AG10803 (cell line): Measurements from ENCODE around the gene NPS.
A peak's percentile ranks its signal among the peaks of the same experiment; 100 is the strongest.

Experiments used
- DNase-seq: peaks from one replicate; pipeline ENCODE4 v3.0.0; 2010; ENCODE audit warnings: low read depth
- H3K4me3 ChIP-seq: 2 replicates; pipeline ENCODE4 v1.5.1; 2011; ENCODE audit warnings: mild to moderate bottlenecking, low read length, control low read depth
- TF ChIP-seq, protein P1 (sequence below): conservative IDR thresholded peaks from 2 replicates; pipeline ENCODE4 v1.5.1; 2011; ENCODE audit warnings: mild to moderate bottlenecking, low read length, control low read depth, inconsistent platforms

The NPS gene

DNA sequence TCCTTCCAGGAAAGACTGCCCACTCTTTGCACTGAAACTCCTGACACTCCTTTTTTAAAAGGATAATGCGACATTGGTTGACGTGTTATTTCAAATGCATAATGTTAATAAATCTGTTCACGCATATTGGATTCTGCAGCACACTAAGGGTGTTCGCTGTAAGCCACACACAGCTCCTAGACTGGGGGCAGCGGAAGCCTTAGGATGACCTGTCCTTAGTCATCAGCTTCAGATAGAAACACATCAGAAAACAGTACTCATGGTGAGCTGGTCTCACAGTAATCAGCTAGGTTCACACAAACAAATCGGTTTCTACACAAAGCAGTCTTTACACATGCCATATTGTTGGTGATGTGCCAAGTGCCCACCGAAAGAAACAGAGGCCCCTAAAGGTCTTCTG lies 4.3 kb downstream of the NPS start:
- TF ChIP-seq, protein P1, sequence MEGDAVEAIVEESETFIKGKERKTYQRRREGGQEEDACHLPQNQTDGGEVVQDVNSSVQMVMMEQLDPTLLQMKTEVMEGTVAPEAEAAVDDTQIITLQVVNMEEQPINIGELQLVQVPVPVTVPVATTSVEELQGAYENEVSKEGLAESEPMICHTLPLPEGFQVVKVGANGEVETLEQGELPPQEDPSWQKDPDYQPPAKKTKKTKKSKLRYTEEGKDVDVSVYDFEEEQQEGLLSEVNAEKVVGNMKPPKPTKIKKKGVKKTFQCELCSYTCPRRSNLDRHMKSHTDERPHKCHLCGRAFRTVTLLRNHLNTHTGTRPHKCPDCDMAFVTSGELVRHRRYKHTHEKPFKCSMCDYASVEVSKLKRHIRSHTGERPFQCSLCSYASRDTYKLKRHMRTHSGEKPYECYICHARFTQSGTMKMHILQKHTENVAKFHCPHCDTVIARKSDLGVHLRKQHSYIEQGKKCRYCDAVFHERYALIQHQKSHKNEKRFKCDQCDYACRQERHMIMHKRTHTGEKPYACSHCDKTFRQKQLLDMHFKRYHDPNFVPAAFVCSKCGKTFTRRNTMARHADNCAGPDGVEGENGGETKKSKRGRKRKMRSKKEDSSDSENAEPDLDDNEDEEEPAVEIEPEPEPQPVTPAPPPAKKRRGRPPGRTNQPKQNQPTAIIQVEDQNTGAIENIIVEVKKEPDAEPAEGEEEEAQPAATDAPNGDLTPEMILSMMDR: no peak
- no peak overlapping the region for H3K4me3 ChIP-seq
- no peak for DNase-seq

DNA sequence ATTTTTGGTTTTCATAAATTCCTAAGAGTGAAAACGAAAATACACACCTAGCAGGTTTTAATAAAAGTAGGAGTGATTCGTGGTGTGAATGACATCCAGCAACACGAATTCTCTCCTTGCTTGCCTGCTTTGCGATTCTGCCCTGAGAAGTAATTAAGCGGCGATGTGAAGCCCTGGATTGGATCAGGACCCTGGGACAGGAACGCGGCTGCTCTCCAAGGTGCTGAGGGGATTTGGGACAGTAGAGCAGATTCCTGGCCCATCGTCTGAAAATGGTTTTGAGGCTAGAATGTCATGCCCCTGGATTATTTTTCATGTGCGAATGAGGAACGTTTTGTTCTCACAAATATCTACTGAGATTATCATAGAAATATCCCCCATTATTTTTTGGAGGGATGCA lies 7.8 kb downstream of the NPS start:
- DNase-seq: no peak
- no peak overlapping the region for H3K4me3 ChIP-seq
- TF ChIP-seq, protein P1: no peak

DNA sequence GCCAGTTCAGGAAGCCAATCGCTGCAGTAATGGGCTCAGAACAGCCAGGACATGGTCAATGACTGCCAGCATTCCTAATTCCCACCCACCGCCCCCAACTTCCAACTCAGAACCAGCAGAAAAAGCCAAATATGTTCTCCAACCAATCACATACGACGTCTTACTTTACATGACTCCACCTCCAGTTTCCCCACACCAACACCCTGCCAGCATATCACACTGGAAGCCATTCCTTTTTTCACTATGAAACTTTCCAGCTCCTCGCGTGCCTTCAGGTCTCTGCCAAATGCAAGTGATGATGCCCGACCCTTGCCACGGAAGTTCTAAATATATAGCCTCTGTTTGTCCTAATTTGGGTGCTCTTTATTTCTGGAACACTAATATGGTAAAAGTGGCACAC lies 12.5 kb downstream of the NPS start:
- no peak overlapping the region for H3K4me3 ChIP-seq
- TF ChIP-seq, protein P1: no peak
- no peak for DNase-seq

DNA sequence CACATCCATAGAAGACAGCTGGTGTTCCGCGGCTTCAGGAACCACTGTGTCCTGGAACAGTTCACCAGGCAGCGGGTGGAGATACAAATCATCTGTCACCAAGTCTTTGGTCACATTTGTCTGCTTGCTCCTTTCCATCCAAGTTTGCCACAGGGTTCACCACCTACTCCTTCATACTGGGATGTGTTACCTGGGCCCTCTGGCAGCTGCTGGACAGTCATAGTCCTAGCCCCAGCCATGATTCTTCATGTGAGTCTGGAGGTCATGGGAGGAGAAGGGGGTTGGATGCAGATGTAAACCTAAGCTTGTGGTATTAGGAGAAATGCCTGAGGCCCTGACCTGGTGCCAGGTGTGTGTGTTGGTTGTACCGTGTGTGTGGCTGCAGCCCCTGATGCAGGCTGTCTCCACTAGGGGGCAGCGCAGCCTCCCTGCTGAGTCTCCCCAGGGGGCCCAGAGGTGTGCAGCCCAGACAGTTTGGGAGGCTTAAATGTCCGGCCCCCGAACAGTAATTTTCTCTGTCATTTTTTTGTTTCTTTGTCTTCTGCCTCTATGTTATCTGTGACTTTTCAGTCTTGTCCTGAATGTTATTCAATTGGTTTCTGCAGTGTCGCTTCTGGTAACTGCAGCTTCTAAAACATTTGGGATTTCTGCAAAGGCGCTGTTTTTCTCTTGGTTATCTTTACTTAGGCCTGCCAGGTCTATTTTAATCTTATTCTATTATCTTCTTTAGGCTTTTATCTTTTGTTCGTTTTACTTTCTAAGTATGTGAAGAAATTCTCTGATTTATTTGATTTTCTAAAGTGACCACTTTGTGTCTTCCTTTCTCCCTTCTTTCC lies 14.8 kb downstream of the NPS start:
- no peak overlapping the region for H3K4me3 ChIP-seq
- TF ChIP-seq, protein P1: peak; percentile 40
- DNase-seq: no peak

DNA sequence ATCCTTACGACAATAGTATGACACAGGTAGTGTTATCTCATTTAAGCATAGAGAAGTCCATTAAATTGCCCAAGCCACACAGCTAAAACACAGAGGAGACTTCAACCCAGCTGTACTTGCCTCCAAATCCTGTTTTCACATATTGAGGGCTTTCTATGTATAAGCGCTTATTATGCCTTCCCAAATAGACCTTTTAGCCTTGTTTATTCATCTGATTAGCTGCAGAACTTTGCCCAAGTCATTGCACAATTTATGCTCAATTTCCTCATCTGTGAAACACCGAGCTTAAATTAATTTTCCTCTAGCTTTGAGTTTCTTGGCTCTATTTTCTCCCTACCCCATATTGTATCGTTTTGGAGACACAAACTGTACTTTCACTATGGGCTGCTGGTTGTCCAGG lies 15.5 kb downstream of the NPS start:
- TF ChIP-seq, protein P1: no peak
- no peak for DNase-seq
- H3K4me3 ChIP-seq: no peak overlapping the region

DNA sequence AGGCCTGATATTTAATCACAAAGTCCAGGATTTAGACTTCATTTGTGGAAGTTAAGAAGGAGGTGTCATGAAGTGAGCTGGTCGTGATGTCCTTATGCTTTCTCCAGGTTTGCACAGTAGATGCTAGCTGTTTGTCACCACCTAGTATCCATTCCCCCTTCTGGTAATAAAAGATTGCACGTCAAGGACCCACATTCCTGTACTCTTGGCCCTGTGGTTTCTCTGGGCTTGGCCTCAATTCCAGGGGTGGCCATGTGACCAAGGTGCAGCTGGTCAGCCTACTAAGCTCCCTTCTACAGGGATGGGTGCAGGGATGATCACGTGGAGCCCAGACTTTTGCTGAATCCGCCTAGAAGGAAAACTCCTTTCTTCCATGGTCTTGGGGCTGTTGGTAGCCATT lies 16.5 kb downstream of the NPS start:
- TF ChIP-seq, protein P1: no peak
- no peak overlapping the region for H3K4me3 ChIP-seq
- DNase-seq: no peak

DNA sequence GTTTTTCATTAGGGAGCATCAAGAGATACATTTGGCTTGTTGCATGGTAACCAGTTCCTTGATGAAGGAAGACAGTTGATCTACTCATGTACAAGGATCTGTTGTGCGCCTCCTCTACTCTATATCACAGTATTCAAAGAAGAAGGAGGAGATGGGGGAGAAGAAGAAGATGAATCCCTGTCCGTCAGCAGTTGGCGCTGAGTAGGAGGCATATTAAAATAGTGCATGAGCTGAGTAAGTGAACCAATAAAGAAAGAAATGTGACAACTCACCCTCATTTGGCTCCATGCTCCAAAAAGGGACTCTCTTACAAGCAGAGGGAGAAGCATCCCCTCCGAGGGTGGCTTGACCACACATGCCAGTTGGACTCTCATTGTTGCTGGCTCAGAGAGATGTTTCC lies 20.1 kb downstream of the NPS start:
- TF ChIP-seq, protein P1: no peak
- no peak overlapping the region for H3K4me3 ChIP-seq
- DNase-seq: no peak
